ENCODE results near the gene CCDC85B. TPM values are rescaled to one million over a fixed set of nuclear protein-coding genes. Genes with fewer than 3 reads are reported as not detected.
A peak's percentile ranks its signal among the peaks of the same experiment; 100 is the strongest.

The CCDC85B gene
- total RNA-seq, 1 donor from 2014 or later: 36.4 TPM

DNA sequence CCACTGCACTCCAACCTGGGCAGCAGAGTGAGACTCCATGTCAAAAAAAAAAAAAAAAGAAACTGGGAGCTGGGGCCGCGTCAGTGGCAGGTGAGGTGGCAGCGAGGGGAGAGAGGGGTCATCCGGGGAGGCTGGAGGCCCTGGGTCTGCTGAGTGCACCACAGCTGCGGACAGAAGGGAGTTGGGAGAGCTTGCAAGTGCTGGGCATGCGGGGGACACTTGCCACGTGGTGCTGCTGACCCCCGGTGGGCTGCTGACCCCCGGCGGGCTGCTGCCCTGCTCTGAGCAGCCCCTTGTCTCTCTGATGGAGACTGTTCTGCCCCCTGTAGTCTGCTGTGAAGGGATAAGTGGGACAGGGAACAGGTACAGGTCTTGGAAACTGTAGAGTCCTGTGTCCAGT lies 31.4 kb downstream of the CCDC85B start:
- intact Hi-C loops (cut with DNase I): loop anchor here (10.0 kb wide), 1 partner anchor 53 kb away; no protein-coding TSS in a partner anchor
- TF ChIP-seq, protein P1, sequence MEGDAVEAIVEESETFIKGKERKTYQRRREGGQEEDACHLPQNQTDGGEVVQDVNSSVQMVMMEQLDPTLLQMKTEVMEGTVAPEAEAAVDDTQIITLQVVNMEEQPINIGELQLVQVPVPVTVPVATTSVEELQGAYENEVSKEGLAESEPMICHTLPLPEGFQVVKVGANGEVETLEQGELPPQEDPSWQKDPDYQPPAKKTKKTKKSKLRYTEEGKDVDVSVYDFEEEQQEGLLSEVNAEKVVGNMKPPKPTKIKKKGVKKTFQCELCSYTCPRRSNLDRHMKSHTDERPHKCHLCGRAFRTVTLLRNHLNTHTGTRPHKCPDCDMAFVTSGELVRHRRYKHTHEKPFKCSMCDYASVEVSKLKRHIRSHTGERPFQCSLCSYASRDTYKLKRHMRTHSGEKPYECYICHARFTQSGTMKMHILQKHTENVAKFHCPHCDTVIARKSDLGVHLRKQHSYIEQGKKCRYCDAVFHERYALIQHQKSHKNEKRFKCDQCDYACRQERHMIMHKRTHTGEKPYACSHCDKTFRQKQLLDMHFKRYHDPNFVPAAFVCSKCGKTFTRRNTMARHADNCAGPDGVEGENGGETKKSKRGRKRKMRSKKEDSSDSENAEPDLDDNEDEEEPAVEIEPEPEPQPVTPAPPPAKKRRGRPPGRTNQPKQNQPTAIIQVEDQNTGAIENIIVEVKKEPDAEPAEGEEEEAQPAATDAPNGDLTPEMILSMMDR (IDR thresholded peaks at IDR 0.05): no peak
- Histone ChIP-seq H3K4me3 (no peak overlapping the region), H3K4me1 (peaks cover 26% of the 10 kb centered on the region), H3K27me3 (no peaks in the 10 kb centered on the region), H3K36me3 (peaks cover 16% of the 10 kb centered on the region), H3K9me3 (no peaks in the 10 kb centered on the region), H3K27ac (no peak overlapping the region)
- no peak for DNase-seq
- ATAC-seq: no peak

DNA sequence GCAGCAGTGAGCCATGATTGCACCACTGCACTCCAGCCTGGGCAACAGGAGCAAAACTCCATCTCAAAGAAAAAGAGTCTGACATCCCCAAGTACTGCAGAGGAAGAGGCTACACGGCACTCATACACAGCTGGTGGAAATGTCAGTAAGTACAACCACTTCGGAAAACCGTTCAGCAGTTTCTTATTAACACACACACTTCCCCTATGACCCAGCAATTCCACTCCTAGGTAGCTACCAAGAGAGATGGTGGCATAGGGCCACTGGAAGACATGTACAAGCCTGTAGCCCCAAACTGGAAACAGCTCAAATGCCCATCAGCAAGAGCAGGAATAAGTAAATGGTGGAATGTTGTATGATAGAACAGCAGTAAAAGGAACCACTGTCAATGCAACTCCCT lies 32.1 kb downstream of the CCDC85B start:
- intact Hi-C loops (cut with DNase I): loop anchor here (10.0 kb wide), 1 partner anchor 52 kb away; no protein-coding TSS in a partner anchor
- no peaks in the 10 kb centered on the region for H3K27me3 ChIP-seq
- peaks cover 19% of the 10 kb centered on the region for H3K4me1 ChIP-seq
- H3K36me3 ChIP-seq: peaks cover 16% of the 10 kb centered on the region
- H3K9me3 ChIP-seq: no peaks in the 10 kb centered on the region
- TF ChIP-seq, protein P1 (IDR thresholded peaks at IDR 0.05): no peak
- ATAC-seq (no peak), DNase-seq (no peak)
- no peak overlapping the region for H3K27ac ChIP-seq
- H3K4me3 ChIP-seq: no peak overlapping the region

- TF ChIP-seq, protein P1 (IDR thresholded peaks at IDR 0.05): no peak
Measured at GRCh38 chr11:65925397-65925796, 34.9 kb downstream of the CCDC85B start.

GRCh38 chr11:65927904-65928397 lies 37.5 kb downstream of the CCDC85B start:
- no peaks in the 10 kb centered on the region for H3K9me3 ChIP-seq
- TF ChIP-seq, protein P1 (IDR thresholded peaks at IDR 0.05): no peak
- no peaks in the 10 kb centered on the region for H3K27me3 ChIP-seq
- peak overlapping the region; percentile 29 for H3K4me3 ChIP-seq
- DNase-seq: no peak
- intact Hi-C loops (cut with DNase I): loop anchor here (10.0 kb wide), 1 partner anchor 47 kb away; no protein-coding TSS in a partner anchor
- peak overlapping the region; percentile 63 for H3K27ac ChIP-seq
- H3K4me1 ChIP-seq: no peaks in the 10 kb centered on the region
- H3K36me3 ChIP-seq: peaks cover 6% of the 10 kb centered on the region
- ATAC-seq: peak; percentile 84

More at GRCh38 chr11:65925397-65925796, 34.9 kb downstream of the CCDC85B start:
- DNase-seq: no peak
- H3K4me3 ChIP-seq: no peak overlapping the region
- no peaks in the 10 kb centered on the region for H3K27me3 ChIP-seq
- peaks cover 16% of the 10 kb centered on the region for H3K36me3 ChIP-seq
- ATAC-seq: no peak
- peaks cover 8% of the 10 kb centered on the region for H3K4me1 ChIP-seq
- intact Hi-C loops (cut with DNase I): loop anchor here (10.0 kb wide), 1 partner anchor 49 kb away; no protein-coding TSS in a partner anchor
- no peak overlapping the region for H3K27ac ChIP-seq
- no peaks in the 10 kb centered on the region for H3K9me3 ChIP-seq

- Histone ChIP-seq H3K36me3 (no peaks in the 10 kb centered on the region), H3K4me3 (no peak overlapping the region), H3K4me1 (no peaks in the 10 kb centered on the region), H3K9me3 (no peaks in the 10 kb centered on the region), H3K27me3 (no peaks in the 10 kb centered on the region), H3K27ac (no peak overlapping the region)
- TF ChIP-seq, protein P1 (IDR thresholded peaks at IDR 0.05): no peak
- intact Hi-C loops (cut with DNase I): loop anchor here (10.0 kb wide), 1 partner anchor 46 kb away; no protein-coding TSS in a partner anchor
- DNase-seq (no peak), ATAC-seq (no peak)
Measured at GRCh38 chr11:65928667-65929066, 38.2 kb downstream of the CCDC85B start.
